Pons (tissue), 1 donor: ENCODE results near the gene MRPS26.
"Not testable (repeated sequence)": the region's sequence is repeated elsewhere in the genome, so short reads cannot be mapped to it uniquely, and the experiment has no call there.

Experiments used
- DNase-seq: peaks from one replicate; pipeline ENCODE4 v3.0.0-alpha.2; 2016; ENCODE audit warnings: low spot score

Gene MRPS26

DNA sequence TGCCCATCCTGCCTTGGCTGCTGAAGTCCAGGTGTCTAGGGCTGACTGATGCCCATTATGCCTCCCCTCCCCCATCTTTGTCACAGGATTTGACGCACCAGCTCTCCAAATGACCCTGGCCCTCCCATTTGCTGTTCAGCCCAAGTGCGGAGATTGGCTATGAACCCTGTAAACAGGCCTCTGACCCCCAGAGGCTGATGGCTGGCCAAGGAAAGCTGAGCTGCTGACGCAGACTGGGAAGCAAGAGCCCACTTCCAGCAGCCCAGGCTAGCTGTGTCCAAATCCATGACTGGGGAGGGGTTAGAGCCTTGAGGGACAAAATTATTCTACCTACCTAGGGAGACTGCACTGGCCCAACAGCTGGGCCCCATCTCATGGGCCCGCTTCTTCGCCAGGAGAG, 3.2 kb upstream of the MRPS26 start:
- no peak for DNase-seq

DNA sequence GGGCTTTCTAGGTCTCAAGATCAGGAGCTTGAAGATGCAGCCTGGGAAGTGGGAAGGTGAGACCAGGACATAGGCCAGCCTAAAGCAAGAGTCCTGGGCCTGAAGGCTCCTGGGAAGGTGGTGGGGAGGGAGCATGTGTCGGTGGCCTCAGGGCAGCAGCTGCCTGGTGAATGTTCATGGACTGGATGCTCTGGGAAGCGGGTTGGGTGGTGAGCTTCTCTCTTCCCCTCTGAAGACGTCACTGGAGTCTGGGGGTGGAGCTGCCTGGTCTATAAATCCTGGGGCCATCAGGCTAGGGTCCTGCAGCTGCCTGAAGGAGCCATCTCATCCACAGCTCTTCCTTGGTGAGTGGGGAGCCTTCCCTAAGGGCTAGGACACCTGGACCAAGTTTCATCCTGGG, 2.5 kb upstream of the MRPS26 start, which contains the start of gene GNRH2:
Gene GNRH2, plus strand, starts transcription at position 301 of the 400 bp plus-strand sequence. CDS start 793 bp downstream, outside the sequence.
- DNase-seq = no peak

DNA sequence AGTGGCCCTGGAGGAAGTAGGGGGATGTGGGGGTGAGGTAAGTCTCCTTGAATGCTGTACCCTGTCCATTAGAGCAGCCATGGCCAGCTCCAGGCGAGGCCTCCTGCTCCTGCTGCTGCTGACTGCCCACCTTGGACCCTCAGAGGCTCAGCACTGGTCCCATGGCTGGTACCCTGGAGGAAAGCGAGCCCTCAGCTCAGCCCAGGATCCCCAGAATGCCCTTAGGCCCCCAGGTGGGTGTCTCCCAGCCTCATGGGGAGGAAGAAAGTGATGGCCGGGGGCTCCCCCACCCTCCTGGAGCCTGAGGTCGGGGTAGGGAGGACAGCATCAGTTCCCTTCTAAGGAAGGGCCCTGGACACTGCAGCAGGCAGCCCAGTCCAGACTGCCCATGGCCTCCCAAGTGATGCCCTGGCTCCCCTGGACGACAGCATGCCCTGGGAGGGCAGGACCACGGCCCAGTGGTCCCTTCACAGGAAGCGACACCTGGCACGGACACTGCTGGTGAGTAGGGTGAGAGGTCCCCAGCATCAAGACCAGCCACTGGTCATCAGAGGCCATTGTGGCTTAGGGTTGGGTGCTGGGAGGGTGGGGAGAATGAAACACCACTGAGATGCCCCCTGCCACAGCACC, 1.4 kb upstream of the MRPS26 start:
- no peak for DNase-seq

DNA sequence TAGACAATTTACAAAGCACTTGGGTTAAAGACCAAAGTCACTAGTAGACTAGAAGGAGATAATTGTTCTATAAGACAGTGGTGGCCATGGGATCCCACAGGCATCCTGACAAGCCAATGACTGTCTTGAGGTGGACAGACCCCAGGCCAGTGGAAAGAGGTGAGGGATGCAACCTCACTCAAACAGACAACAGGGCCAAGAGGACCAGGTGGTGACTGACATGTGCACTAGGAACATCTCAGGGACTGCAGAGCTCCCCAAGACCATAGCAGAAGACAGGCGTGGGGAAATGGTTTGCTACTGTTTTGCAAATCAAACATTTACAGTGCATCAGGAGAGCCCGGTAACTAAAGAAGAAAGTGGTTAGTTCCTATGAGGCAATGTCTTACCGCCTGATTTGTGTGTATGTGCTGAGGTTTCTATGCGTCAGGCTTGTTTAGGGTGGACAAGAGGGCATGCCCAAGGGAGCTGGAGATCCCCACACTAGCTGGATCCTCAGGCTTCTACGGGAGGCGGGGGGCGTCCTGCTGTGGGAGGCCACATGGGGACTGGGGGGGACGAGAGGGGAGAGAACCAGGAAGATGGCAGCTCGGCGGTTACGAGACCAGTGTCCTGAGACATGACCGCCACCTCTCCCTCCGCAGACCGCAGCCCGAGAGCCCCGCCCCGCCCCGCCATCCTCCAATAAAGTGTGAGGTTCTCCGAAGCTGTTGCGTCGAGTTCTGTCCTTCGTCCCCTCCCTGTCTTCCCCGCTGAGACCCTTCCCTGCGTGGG, 623 bp upstream of the MRPS26 start:
- no peak for DNase-seq

DNA sequence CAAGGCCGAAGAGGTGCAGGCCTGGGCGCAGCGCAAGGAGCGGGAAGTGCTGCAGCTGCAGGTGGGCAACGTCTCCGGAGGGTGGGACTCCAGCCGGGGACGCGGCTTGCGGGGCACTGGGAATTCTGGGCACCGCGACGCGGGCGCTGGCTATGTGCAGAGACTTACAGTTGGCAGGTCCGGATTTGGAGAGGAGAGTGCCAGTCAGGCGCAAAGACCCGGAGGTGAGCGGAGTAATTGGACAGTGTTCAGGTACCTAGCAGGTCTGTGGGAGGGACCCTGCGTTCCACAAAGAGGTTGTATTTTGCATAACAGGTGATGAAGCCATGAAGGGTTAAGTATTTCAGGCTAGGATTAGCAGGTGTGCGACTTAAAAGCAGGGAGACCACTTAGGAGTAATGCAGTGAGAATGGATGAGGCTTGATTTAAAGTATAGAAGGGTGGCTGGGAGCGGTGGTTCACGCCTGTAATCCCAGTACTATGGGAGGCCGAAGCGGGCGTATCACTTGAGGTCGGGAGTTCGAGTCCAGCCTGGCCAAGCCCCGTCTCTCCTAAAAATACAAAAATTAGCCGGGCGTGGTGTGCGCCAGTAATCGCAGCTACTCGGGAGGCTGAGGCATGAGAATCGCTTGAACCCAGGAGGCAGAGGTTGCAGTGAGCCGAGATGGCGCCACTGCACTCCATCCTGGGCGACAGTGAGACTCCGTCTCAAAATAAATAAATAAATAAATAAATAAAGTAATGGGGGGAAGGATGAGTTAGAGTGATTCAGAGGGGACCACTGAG, 1.0 kb downstream of the MRPS26 start:
- DNase-seq = no peak

DNA sequence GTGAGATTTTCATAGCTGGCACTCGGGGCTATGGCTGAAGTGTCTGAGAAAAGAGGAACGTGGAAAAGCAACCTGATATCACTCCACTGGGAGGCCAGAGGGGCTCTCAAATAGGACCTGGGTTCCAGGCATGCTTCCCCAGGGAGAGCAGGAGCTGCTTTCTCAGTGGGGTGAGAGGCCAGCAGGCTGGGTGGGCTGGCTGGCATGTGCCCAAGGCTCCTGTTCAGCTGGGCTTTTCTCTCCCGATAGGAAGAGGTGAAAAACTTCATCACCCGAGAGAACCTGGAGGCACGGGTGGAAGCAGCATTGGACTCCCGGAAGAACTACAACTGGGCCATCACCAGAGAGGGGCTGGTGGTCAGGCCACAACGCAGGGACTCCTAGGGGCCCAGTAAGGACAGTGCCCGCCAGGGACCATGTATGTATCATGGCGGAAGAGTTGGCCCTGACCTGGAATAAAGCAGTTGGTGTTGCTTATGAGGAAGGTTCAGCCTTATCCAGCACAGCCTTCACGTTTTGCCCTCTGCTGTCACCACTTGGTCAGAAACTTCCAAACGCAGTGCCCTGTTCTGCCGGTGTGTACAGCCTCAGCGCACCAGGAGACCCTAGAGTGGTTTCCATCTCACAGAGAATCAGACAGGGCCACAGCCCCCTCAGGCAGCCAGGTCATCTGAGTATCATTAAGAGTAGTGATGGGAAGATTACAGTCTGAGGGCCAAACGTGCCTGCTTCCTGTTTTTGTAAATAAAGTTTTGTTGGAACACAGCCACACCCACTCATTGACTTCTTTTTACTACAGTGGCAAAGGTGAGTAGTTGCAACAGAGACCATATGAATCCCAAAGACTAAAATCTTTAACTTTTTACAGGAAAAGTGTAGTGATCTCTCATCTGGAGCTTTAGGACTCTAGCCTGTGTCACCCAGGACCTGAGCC, 1.9 kb downstream of the MRPS26 start:
- no peak for DNase-seq

DNA sequence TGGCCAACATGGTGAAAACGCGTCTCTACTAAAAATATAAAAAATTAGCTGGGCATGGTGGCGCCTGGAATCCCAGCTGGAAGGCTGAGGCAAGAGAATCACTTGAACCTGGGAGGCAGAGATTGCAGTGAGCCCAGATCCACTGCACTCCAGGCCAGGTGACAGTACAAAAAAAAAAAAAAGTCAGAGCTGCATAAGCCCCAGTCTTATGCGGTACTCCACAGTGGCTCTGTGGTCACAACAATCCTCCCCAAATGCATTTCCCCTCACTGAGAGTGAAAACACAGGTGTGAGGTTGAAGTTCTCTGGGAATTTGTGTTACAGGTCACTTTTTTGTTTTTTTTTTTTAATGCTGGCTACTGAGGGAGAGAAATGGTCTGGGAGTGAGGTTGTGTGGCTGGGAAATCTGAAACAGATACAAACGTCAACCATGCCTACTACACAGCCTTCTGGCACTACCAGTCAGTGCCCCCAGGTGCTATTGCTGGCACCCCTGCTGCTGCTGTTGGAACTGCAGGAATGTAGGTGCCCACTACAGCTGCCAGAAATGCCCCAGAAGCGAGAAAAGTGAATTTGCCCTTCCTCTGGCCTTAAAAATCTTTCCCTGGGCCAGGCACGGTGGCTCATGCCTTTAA, 5.7 kb downstream of the MRPS26 start:
- no peak for DNase-seq

DNA sequence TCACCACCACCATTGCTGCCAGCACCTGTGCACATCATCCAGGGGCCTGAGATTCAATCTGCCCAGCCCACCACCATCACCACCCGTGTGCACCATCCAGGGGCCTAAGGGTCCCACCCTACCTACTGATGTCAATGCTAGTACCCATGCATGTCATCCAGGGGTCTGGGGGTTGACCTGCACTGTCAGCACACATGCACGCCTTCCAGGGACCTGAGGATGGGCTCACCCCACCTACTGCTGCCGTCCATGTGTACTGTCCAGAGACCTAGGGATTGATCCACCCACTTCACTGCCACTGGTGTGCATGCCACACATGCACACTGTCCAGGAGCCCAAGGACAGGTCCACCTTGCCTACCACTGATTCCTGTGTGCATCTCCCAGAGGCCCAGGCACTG, 13.6 kb downstream of the MRPS26 start:
- DNase-seq = no peak

DNA sequence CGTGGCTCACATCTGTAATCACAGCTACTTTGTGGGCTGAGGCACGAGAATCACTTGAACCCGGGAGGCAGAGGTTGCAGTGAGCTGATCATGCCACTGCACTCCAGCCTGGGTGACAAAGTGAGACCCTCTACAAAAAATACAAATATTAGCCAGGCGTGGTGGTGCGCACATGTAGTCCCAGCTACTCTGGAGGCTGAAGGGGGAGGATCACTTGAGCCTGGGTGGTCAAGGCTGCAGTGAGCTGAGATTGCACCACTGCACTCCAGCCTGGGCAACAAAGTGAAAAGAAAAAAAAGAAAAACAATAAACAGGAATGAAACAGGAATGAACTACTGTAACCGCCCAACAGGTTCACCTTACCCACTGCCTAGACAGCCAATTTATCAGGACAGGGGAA, 18.3 kb downstream of the MRPS26 start:
- DNase-seq = not testable (repeated sequence)

DNA sequence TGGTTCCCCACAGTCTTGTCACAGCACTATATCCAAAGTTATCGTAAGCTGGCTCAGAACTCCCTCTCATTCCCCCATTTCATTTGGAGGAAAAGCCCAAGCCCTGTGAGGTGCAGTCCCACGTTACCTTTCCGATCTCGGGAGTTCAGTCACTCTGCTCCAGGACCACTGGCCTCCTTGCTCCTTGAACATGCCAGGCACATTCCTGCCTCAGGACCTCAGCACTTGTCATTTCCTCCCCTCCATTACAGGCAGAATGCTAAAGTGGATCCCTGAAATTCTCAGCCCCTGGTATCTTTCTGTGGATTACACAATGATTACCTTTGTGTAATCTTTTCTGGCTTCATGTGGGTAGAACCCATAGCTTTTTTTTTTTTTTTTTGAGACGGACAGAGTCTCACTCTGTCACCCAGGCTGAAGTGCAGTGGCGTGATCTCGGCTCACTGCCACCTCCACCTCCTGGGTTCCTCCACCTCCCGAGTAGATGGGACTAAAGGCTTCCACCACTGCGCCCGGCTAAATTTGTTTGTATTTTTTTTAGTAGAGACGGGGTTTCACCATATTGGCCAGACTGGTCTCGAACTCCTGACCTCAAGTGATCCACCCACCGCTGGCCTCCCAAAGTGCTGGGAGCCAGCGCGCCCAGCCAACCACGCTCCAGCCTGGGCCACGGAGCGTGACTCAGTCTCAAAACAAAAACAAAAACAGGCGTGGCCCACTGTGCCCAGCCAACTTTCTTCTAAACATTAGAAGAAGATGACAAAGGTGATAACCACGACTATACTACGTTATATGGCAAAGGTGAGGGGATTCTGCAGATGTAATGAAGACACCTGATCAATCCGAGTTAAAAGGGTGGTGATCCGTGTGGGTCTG, 21.5 kb downstream of the MRPS26 start:
- no peak for DNase-seq

DNA sequence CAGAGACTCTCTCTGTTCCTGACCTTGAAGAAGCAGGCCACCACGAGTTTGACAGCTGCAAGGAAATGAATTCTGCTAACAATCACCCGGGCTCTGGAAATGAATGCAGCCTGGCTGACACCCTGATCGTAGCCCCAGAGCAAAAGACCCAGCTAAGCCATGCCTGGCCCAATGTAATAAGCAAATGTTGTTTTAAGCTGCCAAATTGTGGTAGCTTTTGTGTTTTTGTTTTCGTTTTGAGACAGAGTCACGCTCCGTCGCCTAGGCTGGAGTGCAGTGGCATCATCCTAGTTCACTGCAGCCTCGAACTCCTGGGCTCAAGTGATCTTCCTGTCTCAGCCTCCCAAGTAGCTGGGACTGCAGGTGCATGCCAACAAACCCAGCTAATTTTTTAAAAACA, 22.2 kb downstream of the MRPS26 start:
- no peak for DNase-seq

DNA sequence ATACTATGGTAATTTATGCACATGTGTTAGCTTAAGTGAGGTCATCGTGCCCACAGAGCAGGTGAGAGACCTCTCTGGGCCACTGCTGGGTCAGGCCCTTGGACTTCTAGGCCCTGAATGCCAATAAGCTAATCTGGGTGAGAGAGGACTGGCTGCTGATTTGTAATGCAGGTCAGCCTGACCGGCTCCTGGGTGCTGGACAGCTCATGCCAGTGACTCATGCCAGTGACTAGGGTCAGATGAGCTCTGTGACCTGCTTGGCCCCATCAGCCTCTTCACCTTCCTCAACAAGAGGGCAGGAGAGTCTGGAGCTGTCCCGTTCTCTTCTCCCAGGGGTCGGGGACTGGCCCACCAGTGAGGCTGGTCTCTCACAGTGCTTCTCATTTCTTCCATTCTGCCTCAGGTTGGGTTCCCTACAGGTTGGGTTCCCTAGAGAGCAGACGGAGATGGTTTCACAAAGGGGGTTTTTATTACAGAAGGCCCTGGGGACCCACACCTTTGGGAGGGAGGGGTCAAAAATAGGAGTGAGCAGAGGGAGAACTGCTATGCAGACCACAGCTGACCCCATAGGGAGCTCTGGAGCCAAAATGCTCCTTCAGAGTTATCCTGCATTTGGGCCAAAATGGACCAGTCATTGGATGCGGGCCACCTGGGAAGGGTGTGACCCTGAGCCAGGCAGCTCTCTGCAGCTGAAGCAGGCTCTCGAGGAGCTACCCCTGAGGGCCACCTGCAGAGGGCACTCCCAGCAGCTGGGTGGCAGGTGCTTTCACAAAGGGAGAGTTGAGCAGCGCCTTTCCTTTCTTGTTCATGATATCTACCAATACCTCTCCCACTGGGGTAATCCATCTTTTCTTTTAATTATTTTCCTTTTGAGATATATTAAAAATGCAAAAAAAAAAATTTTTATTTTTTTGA, 23.4 kb downstream of the MRPS26 start:
- DNase-seq = no peak

DNA sequence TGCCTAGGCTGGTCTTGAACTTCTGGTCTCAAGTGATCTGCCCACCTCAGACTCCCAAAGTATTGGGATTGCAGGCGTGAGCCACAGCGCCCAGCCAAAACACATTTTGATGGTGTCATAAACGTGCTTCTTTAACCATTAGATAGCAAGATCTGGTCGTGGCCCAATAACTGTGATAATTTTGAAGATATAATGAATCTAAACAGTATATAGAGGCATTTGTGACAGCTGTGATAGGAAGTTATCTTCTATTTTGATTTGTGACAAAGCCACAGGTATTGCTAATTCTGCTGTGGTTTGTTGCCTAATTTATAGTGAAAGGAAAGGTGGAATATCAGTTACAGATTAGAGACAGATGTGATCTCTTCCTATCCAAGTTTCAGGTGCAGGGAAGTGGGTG, 24.9 kb downstream of the MRPS26 start:
- DNase-seq = no peak

DNA sequence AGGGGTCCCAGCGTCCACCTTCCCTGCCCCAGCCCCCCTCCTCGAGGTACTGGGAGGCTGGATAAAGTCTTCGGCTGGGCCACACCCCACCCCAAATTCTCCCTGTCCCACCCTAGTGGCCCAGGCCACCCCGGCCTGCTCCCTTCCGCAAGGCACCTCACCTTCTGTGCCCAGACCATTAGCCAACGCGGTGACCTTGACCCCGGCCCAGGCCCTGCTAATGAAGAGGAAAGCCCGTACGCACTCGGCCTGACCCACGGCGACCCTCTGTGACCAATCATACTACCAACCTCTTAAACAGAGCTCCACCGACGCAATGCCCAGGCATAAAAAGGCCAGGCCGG, 25.4 kb downstream of the MRPS26 start:
- no peak for DNase-seq

DNA sequence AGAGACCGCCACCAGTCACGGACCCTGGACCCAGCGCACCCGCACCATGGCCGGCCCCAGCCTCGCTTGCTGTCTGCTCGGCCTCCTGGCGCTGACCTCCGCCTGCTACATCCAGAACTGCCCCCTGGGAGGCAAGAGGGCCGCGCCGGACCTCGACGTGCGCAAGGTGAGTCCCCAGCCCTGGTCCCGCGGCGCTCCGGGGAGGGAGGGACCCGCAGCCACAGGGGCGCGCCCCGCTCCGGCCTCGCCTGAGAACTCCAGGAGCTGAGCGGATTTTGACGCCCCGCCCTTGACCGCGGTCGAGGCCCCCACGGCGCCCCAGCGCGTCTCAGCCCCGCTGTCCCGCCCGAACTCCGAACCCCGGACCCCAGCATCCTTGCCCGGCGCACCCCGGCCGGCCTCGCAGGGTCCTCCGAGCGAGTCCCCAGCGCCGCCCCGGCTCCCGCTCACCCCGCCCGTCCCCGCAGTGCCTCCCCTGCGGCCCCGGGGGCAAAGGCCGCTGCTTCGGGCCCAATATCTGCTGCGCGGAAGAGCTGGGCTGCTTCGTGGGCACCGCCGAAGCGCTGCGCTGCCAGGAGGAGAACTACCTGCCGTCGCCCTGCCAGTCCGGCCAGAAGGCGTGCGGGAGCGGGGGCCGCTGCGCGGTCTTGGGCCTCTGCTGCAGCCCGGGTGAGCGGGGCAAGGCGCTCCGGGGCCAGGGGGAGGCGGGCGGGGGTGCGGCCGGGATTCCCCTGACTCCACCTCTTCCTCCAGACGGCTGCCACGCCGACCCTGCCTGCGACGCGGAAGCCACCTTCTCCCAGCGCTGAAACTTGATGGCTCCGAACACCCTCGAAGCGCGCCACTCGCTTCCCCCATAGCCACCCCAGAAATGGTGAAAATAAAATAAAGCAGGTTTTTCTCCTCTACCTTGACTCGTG, 26.0 kb downstream of the MRPS26 start, which contains the start of gene OXT:
Gene OXT, plus strand, starts transcription at position 11 of the 920 bp plus-strand sequence. Its CDS starts 36 bp downstream, at position 47.
- DNase-seq = no peak

DNA sequence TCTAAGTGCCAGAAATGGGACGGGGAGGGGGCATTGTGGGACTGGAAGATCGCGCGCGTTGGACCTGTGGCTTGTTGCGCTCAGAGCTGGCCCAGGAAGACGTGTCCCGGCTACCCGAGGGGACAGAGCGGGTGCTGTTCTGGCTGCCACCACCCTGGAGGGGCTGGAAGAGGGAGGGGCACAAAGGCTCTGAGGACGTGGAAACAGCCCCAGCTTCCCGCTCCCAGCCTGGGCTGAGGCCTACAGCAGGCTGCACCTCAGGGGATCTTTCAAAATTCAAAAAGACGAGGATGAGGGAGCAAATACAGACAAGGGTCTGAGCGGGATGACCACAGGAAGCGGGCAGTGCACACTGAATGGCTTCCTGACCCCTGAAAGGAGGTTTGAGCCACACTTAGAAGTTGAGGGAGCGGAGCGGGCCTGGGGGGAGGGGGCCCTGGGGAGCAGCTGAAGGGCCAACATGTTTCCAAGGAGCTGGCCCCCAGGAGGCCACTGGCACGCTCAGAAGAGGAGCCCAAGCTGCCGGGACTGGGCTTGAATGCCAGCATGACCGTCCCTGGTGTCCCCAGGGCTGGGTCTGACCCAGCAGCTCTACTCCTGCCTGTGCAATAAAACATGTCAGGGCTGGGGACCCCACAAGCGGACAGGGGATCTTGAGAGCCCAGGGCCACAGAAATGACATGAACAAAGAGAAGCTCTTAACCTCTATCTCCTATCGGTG, 26.8 kb downstream of the MRPS26 start:
- DNase-seq = no peak

DNA sequence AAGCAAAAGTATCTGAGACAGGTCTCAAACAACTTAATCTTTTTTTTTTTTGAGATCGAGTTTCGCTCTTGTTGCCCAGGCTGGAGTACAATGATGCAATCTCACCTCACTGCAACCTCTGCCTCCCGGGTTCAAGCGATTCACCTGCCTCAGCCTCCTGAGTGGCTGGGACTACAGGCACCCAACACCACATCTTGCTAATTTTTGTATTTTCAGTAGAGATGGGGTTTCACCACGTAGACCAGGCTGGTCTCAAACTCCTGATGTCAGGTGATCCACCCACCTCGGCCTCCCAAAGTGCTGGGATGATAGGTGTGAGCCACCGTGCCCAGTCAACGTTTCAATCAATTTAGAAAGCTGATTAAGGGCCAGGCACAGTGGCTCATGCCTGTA, 27.4 kb downstream of the MRPS26 start:
- not testable (repeated sequence) for DNase-seq
